ENCODE data around the gene DDAH1.

GRCh38 chr1:85365851-85366250 is 99.1 kb downstream of the DDAH1 start:
- TF ChIP-seq CTCF (conservative IDR thresholded peaks at IDR 0.05; ENCODE audit: low read depth in 2 of 2) (no peak), POLR2AphosphoS5 (IDR thresholded peaks at IDR 0.05; ENCODE audit: low read depth) (no peak)

All from GM23338 (cell line).